Measurements from ENCODE around the gene PRRC2C.

- TF ChIP-seq CTCF (IDR thresholded peaks at IDR 0.05) (no peak), POLR2A (IDR thresholded peaks at IDR 0.05) (no peak)
These were observed 22.1 kb downstream of the PRRC2C start for GRCh38 chr1:171507435-171507834.

Measured in testis (tissue), 2 donors.